AG08395 (cell line): ENCODE measurements around the gene EHMT1.

Experiments
- DNase-seq: peaks from one replicate; pipeline ENCODE4 v3.0.0; 2012; ENCODE audit warnings: mixed read lengths, low spot score

EHMT1 gene

GRCh38 chr9:137787786-137788505, 169.1 kb downstream of the EHMT1 start:
- no peak for DNase-seq

GRCh38 chr9:137788561-137789294, 169.9 kb downstream of the EHMT1 start:
- DNase-seq: no peak

GRCh38 chr9:137789295-137789895, 170.6 kb downstream of the EHMT1 start:
- no peak for DNase-seq

GRCh38 chr9:137791947-137792346, 173.1 kb downstream of the EHMT1 start:
- DNase-seq: no peak

- DNase-seq: no peak
Observed at GRCh38 chr9:137793196-137793841, 174.5 kb downstream of the EHMT1 start.

- DNase-seq: no peak
Observed at GRCh38 chr9:137795156-137795666, 176.4 kb downstream of the EHMT1 start.

- DNase-seq: no peak
Observed at GRCh38 chr9:137797206-137798120, 178.7 kb downstream of the EHMT1 start.

- DNase-seq: no peak
Observed at GRCh38 chr9:137798142-137798541, 179.3 kb downstream of the EHMT1 start.

- DNase-seq: no peak
Observed at GRCh38 chr9:137798901-137799629, 180.3 kb downstream of the EHMT1 start.

GRCh38 chr9:137799630-137799983, 180.8 kb downstream of the EHMT1 start:
- DNase-seq: no peak

- no peak for DNase-seq
Observed at GRCh38 chr9:137800196-137801022, 181.6 kb downstream of the EHMT1 start.

- DNase-seq: no peak
Observed at GRCh38 chr9:137801023-137801319, 182.2 kb downstream of the EHMT1 start.

- DNase-seq: no peak
Observed at GRCh38 chr9:137802021-137802420, 183.2 kb downstream of the EHMT1 start.

GRCh38 chr9:137802521-137803243, 183.9 kb downstream of the EHMT1 start:
- no peak for DNase-seq

- no peak for DNase-seq
Observed at GRCh38 chr9:137804908-137805630, 186.3 kb downstream of the EHMT1 start.

- no peak for DNase-seq
Observed at GRCh38 chr9:137807721-137808703, 189.2 kb downstream of the EHMT1 start.

GRCh38 chr9:137809040-137809576, 190.3 kb downstream of the EHMT1 start:
- DNase-seq: no peak
